Activated B cell treated with CpG ODN at 0.5 μM for 24 hours (primary cell): ENCODE results near the gene C11orf71. TPM values are rescaled to one million over a fixed set of nuclear protein-coding genes. Genes with fewer than 3 reads are reported as not detected.

Experiments used
- ATAC-seq: fragments of 200-7000 bp; cut with Tn5 transposase; one replicate; pipeline ENCODE4 v1.10.0; 2021; ENCODE audit warnings: low read depth, mild to moderate bottlenecking, moderate library complexity
- CTCF ChIA-PET: fragments of 350-600 bp; sonication (Branson Sonifier 250); formaldehyde crosslinking; loops from one replicate; lab custom pipeline; 2021; ENCODE audit warnings: antibody characterized with exemption; lab: Charles Lee
- POLR2A ChIA-PET: fragments of 350-600 bp; sonication (Branson Sonifier 250); formaldehyde crosslinking; loops from one replicate; lab custom pipeline; 2021; ENCODE audit warnings: antibody characterized with exemption; lab: Charles Lee
- DNase-seq: peaks from one replicate; pipeline ENCODE4 v3.0.0; 2022
- H3K27ac Mint-ChIP-seq: one replicate; pipeline ENCODE4 v1.8.0; 2020; ENCODE audit warnings: mixed read lengths
- H3K27me3 Mint-ChIP-seq: one replicate; pipeline ENCODE4 v1.8.0; 2021; ENCODE audit warnings: mixed read lengths
- H3K36me3 Mint-ChIP-seq: one replicate; pipeline ENCODE4 v1.8.0; 2021; ENCODE audit warnings: low read depth, mixed read lengths
- H3K4me1 Mint-ChIP-seq: one replicate; pipeline ENCODE4 v1.8.0; 2021; ENCODE audit warnings: mixed read lengths
- H3K4me3 Mint-ChIP-seq: one replicate; pipeline ENCODE4 v1.8.0; 2020; ENCODE audit warnings: mild to moderate bottlenecking, mixed read lengths
- H3K9me3 Mint-ChIP-seq: one replicate; pipeline ENCODE4 v1.8.0; 2020; ENCODE audit warnings: mixed read lengths
- CTCF ChIP-seq: fragments of 200-600 bp; IDR thresholded peaks from one replicate; pipeline ENCODE4 v1.8.0; 2022; ENCODE audit warnings: antibody characterized with exemption, mild to moderate bottlenecking
- intact Hi-C: fragments of 100-400 bp; cut with micrococcal nuclease; formaldehyde crosslinking; loops from one replicate; pipeline ENCODE4 v1.15.1; 2024
- total RNA-seq: library from RNA; stranded (reverse); gene quantifications from 2 replicates; pipeline ENCODE4 v1.2.3, GENCODE V29; 2022

Gene C11orf71
- total RNA-seq = 9.5 and 11.1 TPM in 2 replicates

GRCh38 chr11:114400216-114400914 is at the start of gene C11orf71, which contains the start of gene RBM7:
C11orf71 (minus strand) TSS chr11:114400511; CDS start chr11:114400331, 180 bp downstream.
RBM7 (plus strand) TSS chr11:114400666; CDS start chr11:114400672, 6 bp downstream.
- POLR2A ChIA-PET = interaction anchor here (1.0 to 1.8 kb wide), 5 partner anchors 10 to 525 kb away, joined by 3 to 9 read pairs (median 4); partner anchors contain the start of genes REXO2 and USP28
- CTCF ChIA-PET = no interaction called here
- Mint-ChIP-seq H3K9me3 (no peaks in the 10 kb centered on the region), H3K27ac (peak within 1 kb of the TSS; percentile 98), H3K36me3 (peaks cover 32% of the 10 kb centered on the region), H3K4me1 (peaks cover 50% of the 10 kb centered on the region), H3K4me3 (peak within 1 kb of the TSS; percentile 96), H3K27me3 (no peaks in the 10 kb centered on the region)
- ATAC-seq = peak; percentile 93
- DNase-seq = peak; percentile 93
- TF ChIP-seq CTCF = no peak
- intact Hi-C loops = loop anchor here (1.0 to 10.0 kb wide), 7 partner anchors 39 to 1086 kb away; partner anchors contain the start of genes REXO2, TTC12, USP28 and ZW10

GRCh38 chr11:114449845-114450244 is 49.5 kb upstream of the C11orf71 start:
- Mint-ChIP-seq H3K4me1 (no peaks in the 10 kb centered on the region), H3K27ac (no peak overlapping the region), H3K9me3 (no peaks in the 10 kb centered on the region), H3K27me3 (no peaks in the 10 kb centered on the region), H3K36me3 (peaks cover 44% of the 10 kb centered on the region), H3K4me3 (no peak overlapping the region)
- TF ChIP-seq CTCF = no peak
- ChIA-PET CTCF (no interaction called here), POLR2A (no interaction called here)
- ATAC-seq (no peak), DNase-seq (no peak)
- intact Hi-C loops = no loop called here

- peaks cover 54% of the 10 kb centered on the region for H3K36me3 Mint-ChIP-seq
- H3K4me1 Mint-ChIP-seq = no peaks in the 10 kb centered on the region
- H3K27ac Mint-ChIP-seq = no peak overlapping the region
- intact Hi-C loops = no loop called here
- CTCF ChIA-PET = no interaction called here
- H3K4me3 Mint-ChIP-seq = no peak overlapping the region
- TF ChIP-seq CTCF = no peak
- DNase-seq = no peak
- ATAC-seq = no peak
- POLR2A ChIA-PET = no interaction called here
- no peaks in the 10 kb centered on the region for H3K27me3 Mint-ChIP-seq
- H3K9me3 Mint-ChIP-seq = no peaks in the 10 kb centered on the region
Measured at GRCh38 chr11:114448749-114449482, 48.6 kb upstream of the C11orf71 start.

GRCh38 chr11:114447892-114448291 is 47.6 kb upstream of the C11orf71 start:
- peaks cover 54% of the 10 kb centered on the region for H3K36me3 Mint-ChIP-seq
- H3K4me1 Mint-ChIP-seq = no peaks in the 10 kb centered on the region
- ChIA-PET POLR2A (no interaction called here), CTCF (no interaction called here)
- no peaks in the 10 kb centered on the region for H3K27me3 Mint-ChIP-seq
- ATAC-seq (no peak), DNase-seq (no peak)
- H3K4me3 Mint-ChIP-seq = no peak overlapping the region
- no peak overlapping the region for H3K27ac Mint-ChIP-seq
- intact Hi-C loops = no loop called here
- no peak for TF ChIP-seq CTCF
- no peaks in the 10 kb centered on the region for H3K9me3 Mint-ChIP-seq

- Mint-ChIP-seq H3K4me3 (no peak overlapping the region), H3K27me3 (no peaks in the 10 kb centered on the region), H3K36me3 (peaks cover 54% of the 10 kb centered on the region)
Measured at GRCh38 chr11:114447444-114447843, 47.1 kb upstream of the C11orf71 start.

More at GRCh38 chr11:114447444-114447843, 47.1 kb upstream of the C11orf71 start:
- H3K27ac Mint-ChIP-seq = no peak overlapping the region
- TF ChIP-seq CTCF = no peak
- H3K4me1 Mint-ChIP-seq = no peaks in the 10 kb centered on the region
- ATAC-seq (no peak), DNase-seq (no peak)
- ChIA-PET CTCF (no interaction called here), POLR2A (no interaction called here)
- intact Hi-C loops = no loop called here
- H3K9me3 Mint-ChIP-seq = no peaks in the 10 kb centered on the region
